Esophagus muscularis mucosa (tissue), 4 donors: ENCODE data around the gene GLT1D1. TPM values are rescaled to one million over a fixed set of nuclear protein-coding genes. Genes with fewer than 3 reads are reported as not detected.

Source experiments
- DNase-seq: peaks from one replicate; pipeline ENCODE4 v3.0.0-alpha.2; 2017; ENCODE audit errors: extremely low spot score
- H3K27ac ChIP-seq, 4 donors: fragments of 200-600 bp; sonication (generic); replicated peaks in 1 of 4; 1 replicate in 3 of 4; 2 replicates in 1 of 4; pipeline ENCODE4 v1.5.1; 2016 to 2019; ENCODE audit warnings: mild to moderate bottlenecking in 1 of 4
- H3K27me3 ChIP-seq, 4 donors: fragments of 200-600 bp; sonication (generic); one replicate each; pipeline versions ENCODE4 v1.5.1 to v1.6.0; 2016 to 2019
- H3K36me3 ChIP-seq, 4 donors: fragments of 200-600 bp; sonication (generic); one replicate each; pipeline ENCODE4 v1.5.1; 2016 to 2019
- H3K4me1 ChIP-seq, 4 donors: fragments of 200-600 bp; sonication (generic); one replicate each; pipeline ENCODE4 v1.5.1; 2016 to 2019
- H3K4me3 ChIP-seq, 4 donors: fragments of 200-600 bp; sonication (generic); 1 replicate in 2 of 4; 2 replicates in 2 of 4; pipeline ENCODE4 v1.5.1; 2016 to 2019; ENCODE audit warnings: mild to moderate bottlenecking in 4 of 4, moderate library complexity in 1 of 4
- H3K9me3 ChIP-seq, 4 donors: fragments of 200-600 bp; sonication (generic); 1 replicate in 3 of 4; 2 replicates in 1 of 4; pipeline ENCODE4 v1.5.1; 2016 to 2019
- EP300 ChIP-seq: sonication (generic); formaldehyde crosslinking; IDR thresholded peaks from one replicate; pipeline ENCODE4 v1.6.1; 2017; ENCODE audit warnings: antibody characterized with exemption
- POLR2A ChIP-seq: fragments of 450-650 bp; IDR thresholded peaks from one replicate; pipeline ENCODE4 v1.6.1; 2017; ENCODE audit warnings: antibody characterized with exemption, moderate library complexity, mild to moderate bottlenecking, low read depth
- POLR2AphosphoS5 ChIP-seq, 2 donors: sonication (generic); formaldehyde crosslinking; IDR thresholded peaks; one replicate each; pipeline ENCODE4 v1.6.1; 2017; ENCODE audit warnings: antibody characterized with exemption in 2 of 2
- WGBS: methylation state at CpG from one replicate; pipeline ENCODE4 v1.1.5; 2018; 5-methylcytosine and 5-hydroxymethylcytosine counted together
- intact Hi-C: fragments of 100-400 bp; cut with DNase I; formaldehyde crosslinking; loops from one replicate; pipeline ENCODE4 v1.15.1; 2023
- total RNA-seq, 4 donors: library from RNA; depleted of rRNA; stranded (reverse); fragments of >200 nt; gene quantifications; one replicate each; pipeline versions ENCODE4 v1.1.0 to v1.2.1, GENCODE V29; 2016
- TF ChIP-seq, protein P1 (sequence below), 3 experiments: fragments of 200-600 bp in 2 of 3; fragments of 450-650 bp in 1 of 3; sonication (generic) in 2 of 3; IDR thresholded peaks; one replicate each; pipeline ENCODE4 v1.5.1; 2017 to 2019; ENCODE audit warnings: antibody characterized with exemption in 3 of 3, mild to moderate bottlenecking in 2 of 3, moderate library complexity in 1 of 3

The GLT1D1 gene
- total RNA-seq, 4 donors from 2014 or later, result under 0.01 to 1.5 (median 0.32) TPM

DNA sequence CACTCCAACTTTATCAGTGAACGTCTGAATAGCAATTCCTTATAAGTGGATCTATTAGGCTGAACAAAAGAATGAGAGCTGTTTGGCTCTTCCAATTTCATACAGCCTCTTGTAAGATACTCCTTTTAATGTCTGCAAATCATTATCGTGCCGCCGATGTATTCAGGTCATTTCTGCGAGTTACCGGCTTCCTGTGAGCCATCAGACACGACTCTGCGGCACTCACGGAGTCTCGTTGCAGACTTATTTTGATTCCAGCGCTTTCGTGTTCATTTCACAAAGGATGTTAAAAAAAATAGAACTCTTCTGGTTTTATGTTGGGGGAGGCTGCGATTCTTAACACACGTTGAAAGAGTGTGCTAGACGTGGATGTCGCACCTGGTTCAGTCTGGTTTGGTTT lies 106.6 kb downstream of the GLT1D1 start:
- WGBS, result 54% methylated on average over 16 of the region's 16 CpGs
- no peak for DNase-seq
- Histone ChIP-seq H3K27me3 (peaks cover 0 to 34% (median 0%) of the 10 kb centered on the region in 4 donors), H3K27ac (no peak overlapping the region), H3K36me3 (no peaks in the 10 kb centered on the region), H3K4me1 (no peaks in the 10 kb centered on the region), H3K4me3 (no peak overlapping the region), H3K9me3 (peaks cover 0 to 5% (median 2%) of the 10 kb centered on the region in 4 donors)
- TF ChIP-seq POLR2AphosphoS5 (IDR thresholded peaks at IDR 0.05) (no peak), EP300 (no peak), POLR2A (no peak)
- TF ChIP-seq, protein P1, sequence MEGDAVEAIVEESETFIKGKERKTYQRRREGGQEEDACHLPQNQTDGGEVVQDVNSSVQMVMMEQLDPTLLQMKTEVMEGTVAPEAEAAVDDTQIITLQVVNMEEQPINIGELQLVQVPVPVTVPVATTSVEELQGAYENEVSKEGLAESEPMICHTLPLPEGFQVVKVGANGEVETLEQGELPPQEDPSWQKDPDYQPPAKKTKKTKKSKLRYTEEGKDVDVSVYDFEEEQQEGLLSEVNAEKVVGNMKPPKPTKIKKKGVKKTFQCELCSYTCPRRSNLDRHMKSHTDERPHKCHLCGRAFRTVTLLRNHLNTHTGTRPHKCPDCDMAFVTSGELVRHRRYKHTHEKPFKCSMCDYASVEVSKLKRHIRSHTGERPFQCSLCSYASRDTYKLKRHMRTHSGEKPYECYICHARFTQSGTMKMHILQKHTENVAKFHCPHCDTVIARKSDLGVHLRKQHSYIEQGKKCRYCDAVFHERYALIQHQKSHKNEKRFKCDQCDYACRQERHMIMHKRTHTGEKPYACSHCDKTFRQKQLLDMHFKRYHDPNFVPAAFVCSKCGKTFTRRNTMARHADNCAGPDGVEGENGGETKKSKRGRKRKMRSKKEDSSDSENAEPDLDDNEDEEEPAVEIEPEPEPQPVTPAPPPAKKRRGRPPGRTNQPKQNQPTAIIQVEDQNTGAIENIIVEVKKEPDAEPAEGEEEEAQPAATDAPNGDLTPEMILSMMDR (IDR thresholded peaks at IDR 0.05), result no peak
- intact Hi-C loops, result no loop called here

GRCh38 chr12:128961308-128961902 lies 108.1 kb downstream of the GLT1D1 start:
- TF ChIP-seq POLR2AphosphoS5 (IDR thresholded peaks at IDR 0.05) (no peak), EP300 (no peak), POLR2A (no peak)
- TF ChIP-seq, protein P1 (IDR thresholded peaks at IDR 0.05), result no peak
- Histone ChIP-seq H3K27me3 (peaks cover 0 to 34% (median 0%) of the 10 kb centered on the region in 4 donors), H3K9me3 (peaks cover 0 to 10% (median 4%) of the 10 kb centered on the region in 4 donors), H3K27ac (no peak overlapping the region), H3K36me3 (no peaks in the 10 kb centered on the region), H3K4me1 (no peaks in the 10 kb centered on the region), H3K4me3 (no peak overlapping the region)
- intact Hi-C loops, result no loop called here
- no peak for DNase-seq
- 75% methylated on average over 8 of the region's 8 CpGs for WGBS

DNA sequence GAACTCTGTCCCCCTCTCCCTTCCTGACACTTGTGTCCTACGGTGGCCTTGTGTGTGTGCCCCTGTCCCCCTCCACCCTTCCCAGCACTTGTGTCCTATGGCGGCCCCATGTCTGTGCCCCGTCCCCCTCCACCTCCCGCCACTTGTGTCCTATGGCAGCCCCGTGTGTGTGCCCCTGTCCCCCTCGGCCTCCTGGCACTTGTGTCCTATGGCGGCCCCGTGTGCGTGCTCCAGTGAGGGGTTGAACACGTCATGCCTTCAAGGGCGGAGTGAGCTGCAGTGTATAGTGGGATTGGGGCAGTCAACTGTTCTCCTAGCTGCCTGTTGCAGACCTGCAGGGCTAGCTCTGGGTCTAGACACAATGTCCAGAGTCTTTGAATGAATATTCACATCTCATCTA lies 108.7 kb downstream of the GLT1D1 start:
- H3K4me1 ChIP-seq, result no peaks in the 10 kb centered on the region

GRCh38 chr12:128966203-128966810 lies 113.0 kb downstream of the GLT1D1 start:
- peaks cover 0 to 10% (median 4%) of the 10 kb centered on the region in 4 donors for H3K9me3 ChIP-seq
- WGBS, result 38% methylated on average over 5 of the region's 6 CpGs
- TF ChIP-seq POLR2AphosphoS5 (IDR thresholded peaks at IDR 0.05) (no peak), EP300 (no peak), POLR2A (no peak)
- TF ChIP-seq, protein P1 (IDR thresholded peaks at IDR 0.05), result no peak
- H3K27me3 ChIP-seq, result peaks cover 0 to 44% (median 6%) of the 10 kb centered on the region in 4 donors
- intact Hi-C loops, result no loop called here
- no peak overlapping the region for H3K4me3 ChIP-seq
- H3K36me3 ChIP-seq, result no peaks in the 10 kb centered on the region
- H3K27ac ChIP-seq, result no peak overlapping the region
- peaks cover 0 to 12% (median 0%) of the 10 kb centered on the region in 4 donors for H3K4me1 ChIP-seq
- DNase-seq, result no peak

More for the DNA sequence above, 108.7 kb downstream of the GLT1D1 start:
- no peak overlapping the region for H3K27ac ChIP-seq
- intact Hi-C loops, result no loop called here
- TF ChIP-seq POLR2AphosphoS5 (IDR thresholded peaks at IDR 0.05), result no peak
- H3K36me3 ChIP-seq, result no peaks in the 10 kb centered on the region
- 97% methylated on average over 11 of the region's 11 CpGs for WGBS
- peaks cover 0 to 10% (median 4%) of the 10 kb centered on the region in 4 donors for H3K9me3 ChIP-seq
- DNase-seq, result no peak
- H3K27me3 ChIP-seq, result peaks cover 0 to 34% (median 0%) of the 10 kb centered on the region in 4 donors
- no peak overlapping the region for H3K4me3 ChIP-seq

- H3K36me3 ChIP-seq, result no peaks in the 10 kb centered on the region
- 27% methylated on average over 8 of the region's 8 CpGs for WGBS
- intact Hi-C loops, result no loop called here
- H3K9me3 ChIP-seq, result peaks cover 0 to 10% (median 4%) of the 10 kb centered on the region in 4 donors
- no peak overlapping the region for H3K4me3 ChIP-seq
- no peak for DNase-seq
- H3K4me1 ChIP-seq, result peaks cover 0 to 12% (median 0%) of the 10 kb centered on the region in 4 donors
- TF ChIP-seq EP300 (no peak), POLR2AphosphoS5 (IDR thresholded peaks at IDR 0.05) (no peak), POLR2A (no peak)
- TF ChIP-seq, protein P1 (IDR thresholded peaks at IDR 0.05), result no peak
- H3K27ac ChIP-seq, result no peak overlapping the region
- peaks cover 0 to 47% (median 6%) of the 10 kb centered on the region in 4 donors for H3K27me3 ChIP-seq
Observed at GRCh38 chr12:128968668-128969067, 115.4 kb downstream of the GLT1D1 start.
